CD14-positive monocyte (primary cell): ENCODE measurements around the gene DRD1. TPM values are rescaled to one million over a fixed set of nuclear protein-coding genes. Genes with fewer than 3 reads are reported as not detected.
"Not testable (repeated sequence)": the region's sequence is repeated elsewhere in the genome, so short reads cannot be mapped to it uniquely, and the experiment has no call there.

Source experiments
- DNase-seq, 3 donors: peaks; one replicate each; pipeline ENCODE4 v3.0.0-alpha.2; 2011 to 2022
- H2AFZ ChIP-seq: 2 replicates; pipeline ENCODE4 v1.6.0; 2012; ENCODE audit warnings: mild to moderate bottlenecking, low read depth, low read length, inconsistent platforms; ENCODE audit not compliant: insufficient read depth, poor library complexity, severe bottlenecking
- H3K27ac ChIP-seq, 2 donors: 1 replicate in 1 of 2; 2 replicates in 1 of 2; pipeline ENCODE4 v1.5.1; 2012 to 2013; ENCODE audit warnings: low read length in 2 of 2, control low read depth in 1 of 2, inconsistent platforms in 1 of 2, low read depth in 1 of 2, mild to moderate bottlenecking in 1 of 2
- H3K27me3 ChIP-seq, 2 donors: one replicate each; pipeline versions ENCODE4 v1.6.0 to v1.6.1; 2011 to 2013; ENCODE audit warnings: low read length in 2 of 2; ENCODE audit not compliant: control insufficient read depth in 2 of 2, insufficient read depth in 2 of 2
- H3K36me3 ChIP-seq, 2 donors: replicated peaks in 1 of 2; 1 replicate in 1 of 2; 2 replicates in 1 of 2; pipeline versions ENCODE4 v1.5.1 to v1.6.1; 2012 to 2013; ENCODE audit warnings: low read length in 2 of 2, control low read depth in 1 of 2, inconsistent platforms in 1 of 2, mild to moderate bottlenecking in 1 of 2; ENCODE audit not compliant: insufficient read depth in 2 of 2, control insufficient read depth in 1 of 2
- H3K4me1 ChIP-seq, 2 donors: 1 replicate in 1 of 2; 2 replicates in 1 of 2; pipeline versions ENCODE4 v1.5.1 to v1.6.1; 2012 to 2013; ENCODE audit warnings: low read length in 2 of 2, control low read depth in 1 of 2, inconsistent platforms in 1 of 2, mild to moderate bottlenecking in 1 of 2, moderate library complexity in 1 of 2; ENCODE audit not compliant: insufficient read depth in 2 of 2, control insufficient read depth in 1 of 2
- H3K4me2 ChIP-seq: replicated peaks from 2 replicates; pipeline ENCODE3; 2012; ENCODE audit warnings: low read length, moderate library complexity, mild to moderate bottlenecking; ENCODE audit not compliant: poor library complexity, severe bottlenecking; ENCODE audit errors: extremely low read depth
- H3K4me3 ChIP-seq, 3 experiments: fragments of 200-600 bp in 1 of 3; sonication (generic) in 1 of 3; replicated peaks in 1 of 3; 1 replicate in 2 of 3; 2 replicates in 1 of 3; pipeline ENCODE4 v1.5.1; 2011 to 2013; ENCODE audit warnings: low read length in 3 of 3, mild to moderate bottlenecking in 3 of 3, control low read depth in 2 of 3, low read depth in 2 of 3, inconsistent platforms in 1 of 3, moderate library complexity in 1 of 3
- H3K79me2 ChIP-seq: 2 replicates; pipeline ENCODE4 v1.6.0; 2012; ENCODE audit warnings: mild to moderate bottlenecking, control low read depth, inconsistent platforms, low read length, moderate library complexity; ENCODE audit not compliant: insufficient read depth
- H3K9ac ChIP-seq: 2 replicates; pipeline ENCODE4 v1.6.0; 2017; ENCODE audit warnings: low read length, mild to moderate bottlenecking; ENCODE audit not compliant: insufficient read depth, poor library complexity, severe bottlenecking
- H3K9me3 ChIP-seq, 2 donors: replicated peaks in 1 of 2; 1 replicate in 1 of 2; 2 replicates in 1 of 2; pipeline versions ENCODE4 v1.5.1 to v1.6.1; 2012 to 2013; ENCODE audit warnings: low read length in 2 of 2, control low read depth in 1 of 2; ENCODE audit not compliant: control insufficient read depth in 1 of 2, insufficient read depth in 1 of 2
- H4K20me1 ChIP-seq: 2 replicates; pipeline ENCODE4 v1.6.0; 2012; ENCODE audit warnings: mild to moderate bottlenecking, low read length, control low read depth, moderate library complexity; ENCODE audit not compliant: insufficient read depth
- H3K27ac Mint-ChIP-seq, 7 donors: one replicate each; pipeline ENCODE4 v1.8.0; 2020; ENCODE audit warnings: mild to moderate bottlenecking in 7 of 7, mixed read lengths in 7 of 7, moderate library complexity in 6 of 7, inconsistent platforms in 2 of 7
- H3K27me3 Mint-ChIP-seq, 3 donors: one replicate each; pipeline ENCODE4 v1.8.0; 2021 to 2022; ENCODE audit warnings: low read depth in 3 of 3, mild to moderate bottlenecking in 3 of 3, mixed read lengths in 3 of 3, moderate library complexity in 3 of 3, inconsistent platforms in 1 of 3
- H3K36me3 Mint-ChIP-seq, 2 donors: one replicate each; pipeline ENCODE4 v1.8.0; 2020; ENCODE audit warnings: mixed read lengths in 2 of 2, inconsistent platforms in 1 of 2, mild to moderate bottlenecking in 1 of 2
- H3K4me1 Mint-ChIP-seq: one replicate; pipeline ENCODE4 v1.8.0; 2020; ENCODE audit warnings: mild to moderate bottlenecking, mixed read lengths
- H3K4me3 Mint-ChIP-seq, 2 donors: one replicate each; pipeline ENCODE4 v1.8.0; 2020; ENCODE audit warnings: mild to moderate bottlenecking in 2 of 2, mixed read lengths in 2 of 2, moderate library complexity in 1 of 2
- H3K9me3 Mint-ChIP-seq, 7 donors: one replicate each; pipeline ENCODE4 v1.8.0; 2020 to 2022; ENCODE audit warnings: mixed read lengths in 7 of 7, mild to moderate bottlenecking in 6 of 7, moderate library complexity in 6 of 7, inconsistent platforms in 2 of 7
- WGBS: methylation state at CpG from one replicate; pipeline ENCODE4 v1.1.5; 2013; ENCODE audit warnings: missing lambda C conversion rate; ENCODE audit not compliant: insufficient coverage; 5-methylcytosine and 5-hydroxymethylcytosine counted together
- intact Hi-C, 2 donors: fragments of 100-400 bp; cut with micrococcal nuclease; formaldehyde crosslinking; loops; one replicate each; pipeline versions ENCODE4 v1.15.0 to v1.15.1; 2023
- polyA plus RNA-seq, 3 donors: library from polyadenylated mRNA; depleted of rRNA in 1 of 3; unstranded in 2 of 3; stranded (reverse) in 1 of 3; fragments of 300-500 nt in 2 of 3; fragments of >200 nt in 1 of 3; fragmentation: Illumina TruSeq in 2 of 3; gene quantifications; 1 replicate in 2 of 3; 2 replicates in 1 of 3; pipeline ENCODE4 v1.2.3, GENCODE V29; 2012 to 2021
- TF ChIP-seq, protein P1 (sequence below): fragments of 200-600 bp; IDR thresholded peaks from one replicate; pipeline ENCODE4 v1.8.0; 2022; ENCODE audit warnings: antibody characterized with exemption, mild to moderate bottlenecking

Gene DRD1
- polyA plus RNA-seq, 3 donors = not detected

DNA sequence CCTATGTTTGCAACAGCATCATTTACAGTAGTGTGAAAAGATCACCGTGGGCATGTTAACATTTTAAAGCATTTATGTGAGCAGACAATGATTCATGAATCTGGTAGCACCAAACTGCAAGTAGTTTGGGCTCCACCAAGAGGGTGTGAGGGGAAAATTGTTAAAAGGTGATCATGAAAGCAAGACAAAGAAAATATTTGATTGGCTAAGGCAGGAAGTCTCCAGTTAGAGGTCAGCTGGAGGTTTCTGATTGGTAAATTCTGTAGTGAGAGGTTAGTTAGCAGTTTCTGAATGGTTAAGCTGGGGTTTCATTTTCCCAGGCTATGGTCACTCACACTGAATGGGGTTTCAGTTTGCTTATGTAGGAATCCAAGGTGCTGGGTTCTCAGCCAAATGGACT, 13.5 kb upstream of the DRD1 start:
- intact Hi-C loops = no loop called here
- Histone ChIP-seq H3K27ac (no peak overlapping the region), H3K4me2 (no peak overlapping the region), H3K4me1 (no peaks in the 10 kb centered on the region), H3K27me3 (peaks cover 0 to 5% of the 10 kb centered on the region in 2 donors), H3K79me2 (no peaks in the 10 kb centered on the region), H2AFZ (no peak overlapping the region), H3K9me3 (no peaks in the 10 kb centered on the region), H4K20me1 (no peaks in the 10 kb centered on the region), H3K36me3 (no peaks in the 10 kb centered on the region), H3K9ac (no peak overlapping the region), H3K4me3 (no peak overlapping the region)
- TF ChIP-seq, protein P1, sequence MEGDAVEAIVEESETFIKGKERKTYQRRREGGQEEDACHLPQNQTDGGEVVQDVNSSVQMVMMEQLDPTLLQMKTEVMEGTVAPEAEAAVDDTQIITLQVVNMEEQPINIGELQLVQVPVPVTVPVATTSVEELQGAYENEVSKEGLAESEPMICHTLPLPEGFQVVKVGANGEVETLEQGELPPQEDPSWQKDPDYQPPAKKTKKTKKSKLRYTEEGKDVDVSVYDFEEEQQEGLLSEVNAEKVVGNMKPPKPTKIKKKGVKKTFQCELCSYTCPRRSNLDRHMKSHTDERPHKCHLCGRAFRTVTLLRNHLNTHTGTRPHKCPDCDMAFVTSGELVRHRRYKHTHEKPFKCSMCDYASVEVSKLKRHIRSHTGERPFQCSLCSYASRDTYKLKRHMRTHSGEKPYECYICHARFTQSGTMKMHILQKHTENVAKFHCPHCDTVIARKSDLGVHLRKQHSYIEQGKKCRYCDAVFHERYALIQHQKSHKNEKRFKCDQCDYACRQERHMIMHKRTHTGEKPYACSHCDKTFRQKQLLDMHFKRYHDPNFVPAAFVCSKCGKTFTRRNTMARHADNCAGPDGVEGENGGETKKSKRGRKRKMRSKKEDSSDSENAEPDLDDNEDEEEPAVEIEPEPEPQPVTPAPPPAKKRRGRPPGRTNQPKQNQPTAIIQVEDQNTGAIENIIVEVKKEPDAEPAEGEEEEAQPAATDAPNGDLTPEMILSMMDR = no peak
- Mint-ChIP-seq H3K9me3 (peaks cover 0 to 2% (median 0%) of the 10 kb centered on the region in 7 donors), H3K4me1 (no peaks in the 10 kb centered on the region), H3K36me3 (no peaks in the 10 kb centered on the region), H3K27ac (no peak overlapping the region), H3K27me3 (peaks cover 10 to 24% (median 17%) of the 10 kb centered on the region in 3 donors), H3K4me3 (no peak overlapping the region)
- DNase-seq = no peak
- WGBS = 86% methylated on average over 1 of the region's 1 CpG

- H3K27ac ChIP-seq = no peak overlapping the region
- Mint-ChIP-seq H3K4me1 (no peaks in the 10 kb centered on the region), H3K27ac (no peak overlapping the region)
Observed at GRCh38 chr5:175456105-175456742, 12.2 kb upstream of the DRD1 start.

DNA sequence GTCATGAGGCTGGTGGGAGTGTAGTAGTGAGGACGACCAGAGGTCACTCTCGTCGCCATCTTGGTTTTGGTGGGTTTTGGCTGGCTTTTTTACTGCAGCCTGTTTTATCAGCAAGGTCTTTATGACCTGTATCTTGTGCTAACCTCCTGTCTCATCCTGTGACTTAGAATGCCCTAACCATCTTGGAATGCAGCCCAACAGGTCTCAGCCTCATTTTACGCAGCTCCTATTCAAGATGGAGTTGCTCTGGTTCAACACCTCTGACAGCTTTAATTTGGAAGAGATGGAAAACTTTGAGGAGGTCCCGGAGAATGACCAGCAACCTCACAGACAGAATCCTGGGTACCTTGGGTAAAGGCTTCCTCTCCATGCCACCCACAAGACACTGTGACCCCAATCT, 10.4 kb upstream of the DRD1 start:
- H3K36me3 Mint-ChIP-seq, intact Hi-C loops, H3K9me3 ChIP-seq, H2AFZ ChIP-seq, H3K4me2 ChIP-seq, H3K79me2 ChIP-seq, H3K9ac ChIP-seq, H3K4me1 ChIP-seq, H3K4me3 Mint-ChIP-seq, H4K20me1 ChIP-seq, H3K27ac Mint-ChIP-seq, H3K4me3 ChIP-seq, H3K27me3 ChIP-seq, H3K4me1 Mint-ChIP-seq, H3K9me3 Mint-ChIP-seq, H3K27ac ChIP-seq, DNase-seq, H3K36me3 ChIP-seq: not testable (repeated sequence)
- 92% methylated on average over 2 of the region's 5 CpGs for WGBS
- peaks cover 13 to 28% (median 22%) of the 10 kb centered on the region in 3 donors for H3K27me3 Mint-ChIP-seq

More at GRCh38 chr5:175456105-175456742, 12.2 kb upstream of the DRD1 start:
- Histone ChIP-seq H4K20me1 (no peaks in the 10 kb centered on the region), H3K27me3 (peaks cover 2 to 5% of the 10 kb centered on the region in 2 donors), H3K9ac (no peak overlapping the region), H3K9me3 (no peaks in the 10 kb centered on the region), H3K4me2 (no peak overlapping the region), H3K79me2 (no peaks in the 10 kb centered on the region), H3K36me3 (no peaks in the 10 kb centered on the region), H2AFZ (no peak overlapping the region), H3K4me3 (no peak overlapping the region), H3K4me1 (no peaks in the 10 kb centered on the region)
- intact Hi-C loops = no loop called here
- Mint-ChIP-seq H3K4me3 (peak overlapping the region in 1 of 2 donors; percentile 3), H3K36me3 (no peaks in the 10 kb centered on the region), H3K27me3 (peaks cover 10 to 20% (median 20%) of the 10 kb centered on the region in 3 donors), H3K9me3 (peaks cover 0 to 2% (median 0%) of the 10 kb centered on the region in 7 donors)
- WGBS = 75% methylated on average over 9 of the region's 11 CpGs
- DNase-seq = no peak
- TF ChIP-seq, protein P1 = no peak
